H4 (cell line): ENCODE measurements around the gene PTPRN2. TPM values are rescaled to one million over a fixed set of nuclear protein-coding genes. Genes with fewer than 3 reads are reported as not detected.

Experiments
- DNase-seq: peaks from one replicate; pipeline ENCODE4 v3.0.0-alpha.2; 2015; ENCODE audit warnings: low spot score
- total RNA-seq: library from RNA; depleted of rRNA; stranded (reverse); fragments of >200 nt; shearing (Covaris generic); gene quantifications from 2 replicates; pipeline ENCODE4 v1.2.3, GENCODE V29; 2014

Gene PTPRN2
- total RNA-seq, 1 experiment from 2014 or later, result 0.97 TPM

DNA sequence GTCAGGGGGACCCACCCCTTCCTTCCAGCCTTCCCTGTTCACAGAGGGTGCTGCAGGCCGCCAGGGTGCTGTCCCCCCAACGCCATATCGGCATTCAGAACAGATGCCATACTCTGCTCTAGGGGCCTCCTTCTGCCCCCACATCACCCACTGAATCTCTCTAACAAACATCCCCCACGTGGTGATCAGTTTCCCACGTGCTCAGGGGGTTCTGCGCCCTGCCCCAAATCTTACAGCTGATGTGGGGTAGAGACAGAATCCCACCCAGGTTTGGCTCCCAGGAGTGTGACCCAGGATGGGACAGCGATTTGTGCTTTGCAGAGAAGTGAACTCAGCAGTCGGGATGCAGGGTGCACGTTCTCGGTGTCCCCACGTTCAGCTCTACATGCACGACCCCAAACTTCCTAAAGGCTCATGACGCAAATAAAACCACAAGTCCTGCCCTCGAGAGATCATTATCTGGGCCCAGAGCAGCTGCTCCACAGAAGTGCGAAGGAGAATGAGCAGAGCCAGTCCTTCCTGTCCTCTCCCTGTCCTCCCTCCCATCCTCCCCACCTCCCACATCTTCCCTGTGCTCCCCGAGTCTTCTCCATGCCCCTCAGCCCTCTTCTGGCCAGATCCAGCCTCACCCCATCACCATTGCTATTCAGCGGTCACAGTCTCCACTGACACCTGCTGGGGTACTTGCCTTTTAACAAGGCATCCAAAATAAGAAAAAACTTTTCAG, 827.5 kb downstream of the PTPRN2 start:
- no peak for DNase-seq

DNA sequence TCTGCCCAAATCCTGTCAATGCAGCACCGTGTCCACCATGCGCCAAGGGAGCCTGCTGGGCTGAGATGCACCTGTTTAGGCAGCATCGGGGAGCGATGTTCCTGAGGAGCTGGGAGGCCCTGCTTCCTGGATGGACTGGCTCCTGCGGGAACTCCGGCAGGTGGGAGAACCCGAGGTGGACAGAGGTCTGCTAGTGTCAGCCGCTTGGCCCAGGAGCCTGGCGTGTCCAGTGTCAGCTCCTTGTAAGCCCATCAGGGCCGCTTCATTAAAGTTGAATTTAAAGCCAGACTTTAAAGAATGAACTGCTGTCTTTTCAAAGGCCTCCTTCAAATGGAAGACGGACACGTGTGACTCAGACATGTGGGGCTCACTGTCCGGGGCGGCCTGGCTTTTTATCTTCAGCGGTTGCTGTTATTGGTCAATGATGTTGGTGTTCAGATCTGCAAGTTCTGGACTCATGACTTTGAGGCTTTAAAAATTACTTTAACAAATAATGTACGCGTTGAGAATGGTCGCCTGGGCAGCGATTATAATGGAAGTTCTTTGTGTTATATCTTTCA, 828.3 kb downstream of the PTPRN2 start:
- DNase-seq, result no peak

- DNase-seq, result no peak
Measured at GRCh38 chr7:157758468-157759245, 829.0 kb downstream of the PTPRN2 start.

GRCh38 chr7:157757776-157758467, 829.7 kb downstream of the PTPRN2 start:
- no peak for DNase-seq

DNA sequence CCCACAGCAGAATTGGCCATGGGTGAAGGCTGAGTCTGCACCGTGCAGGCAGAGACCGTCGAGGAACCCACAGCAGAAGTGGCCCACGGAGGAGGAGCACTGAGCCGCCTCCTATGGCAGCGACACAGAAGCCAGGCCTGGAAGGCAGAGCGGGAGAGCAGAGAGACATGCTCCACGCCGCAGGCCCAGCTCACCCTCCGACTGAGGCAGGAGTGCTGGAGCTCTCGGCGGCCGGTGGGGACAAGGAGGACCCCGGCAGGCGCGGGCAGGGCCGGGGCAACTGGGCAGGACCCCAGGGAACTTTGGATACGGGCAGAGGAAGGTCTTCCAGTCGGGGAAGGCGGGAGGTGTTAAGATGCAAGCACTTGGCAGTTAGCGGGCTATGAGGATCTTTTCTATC, 830.4 kb downstream of the PTPRN2 start:
- DNase-seq, result no peak

- DNase-seq, result no peak
Measured at GRCh38 chr7:157755741-157756140, 831.9 kb downstream of the PTPRN2 start.

DNA sequence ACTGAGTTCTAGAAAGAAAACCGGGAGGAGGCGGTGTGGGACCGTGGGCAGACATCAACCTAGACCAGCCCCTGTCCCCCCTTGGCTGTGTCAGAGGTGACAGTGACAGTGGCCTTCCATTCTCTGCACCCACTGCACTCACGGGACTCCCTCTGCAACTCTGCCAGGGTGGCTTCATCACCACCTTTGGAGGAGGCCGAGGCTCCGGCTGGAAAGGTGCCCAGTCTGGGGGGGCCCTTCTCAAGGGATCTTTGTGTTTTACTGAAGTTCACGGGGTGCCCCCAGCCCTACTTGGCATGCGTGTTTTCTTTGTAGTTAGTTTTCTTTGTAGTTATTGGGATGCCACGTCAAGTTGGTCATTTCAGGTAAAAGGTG, 833.2 kb downstream of the PTPRN2 start:
- DNase-seq, result no peak

DNA sequence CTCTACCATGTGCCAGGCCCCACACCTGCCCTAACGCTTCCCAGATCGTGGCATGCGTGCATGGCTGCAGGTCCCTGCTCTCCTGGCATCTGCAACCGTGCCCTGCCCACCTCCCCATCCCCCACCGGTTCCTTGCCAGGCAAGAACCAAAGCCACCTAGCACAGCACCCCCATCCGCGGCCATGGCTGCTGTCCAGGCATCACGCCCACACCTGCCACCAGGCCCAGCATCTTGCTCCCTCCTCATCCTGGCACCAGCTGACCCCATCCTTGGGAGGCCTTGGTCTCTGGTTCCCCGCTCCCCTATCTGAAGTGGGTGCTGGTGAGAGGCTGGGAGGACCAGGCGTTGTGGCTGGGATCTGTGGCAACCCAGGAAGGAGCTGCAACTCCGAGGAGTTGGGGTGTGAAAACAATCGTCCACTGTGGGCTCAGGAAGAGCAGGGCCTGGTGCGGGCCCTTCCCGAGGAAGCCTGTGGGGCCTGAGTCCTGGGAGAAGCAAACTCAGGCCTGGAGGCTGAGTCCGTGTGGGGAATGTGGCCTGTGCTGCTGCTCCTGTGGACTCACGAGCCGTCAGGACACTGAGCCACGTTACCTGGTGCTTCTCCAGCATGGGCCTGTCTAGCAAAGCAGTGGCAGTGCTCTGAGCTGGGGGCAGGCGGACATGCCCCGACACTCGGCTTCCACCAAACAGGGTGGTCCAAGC, 833.8 kb downstream of the PTPRN2 start:
- no peak for DNase-seq

GRCh38 chr7:157752832-157753291, 834.8 kb downstream of the PTPRN2 start:
- no peak for DNase-seq

- DNase-seq, result no peak
Measured at GRCh38 chr7:157751951-157752673, 835.5 kb downstream of the PTPRN2 start.

DNA sequence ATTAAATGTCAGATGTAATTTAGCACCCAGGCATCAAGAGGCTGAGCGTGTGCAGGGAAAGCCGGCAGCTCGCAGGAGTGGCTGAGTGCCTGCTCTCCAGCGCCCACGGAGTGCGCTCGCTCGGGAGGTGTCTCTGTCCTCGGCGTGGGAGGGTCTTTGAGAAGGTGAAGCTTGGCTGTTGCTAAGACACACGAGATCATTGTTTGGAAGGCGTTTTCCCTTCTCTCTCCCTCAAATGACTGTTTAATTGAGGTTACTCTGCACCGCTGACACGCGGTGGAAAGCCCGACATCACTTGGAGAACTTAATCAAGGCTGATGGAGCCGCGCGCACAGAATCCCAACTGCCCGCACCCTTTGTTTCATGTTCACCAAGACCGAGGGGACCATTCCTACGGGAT, 836.2 kb downstream of the PTPRN2 start:
- no peak for DNase-seq

DNA sequence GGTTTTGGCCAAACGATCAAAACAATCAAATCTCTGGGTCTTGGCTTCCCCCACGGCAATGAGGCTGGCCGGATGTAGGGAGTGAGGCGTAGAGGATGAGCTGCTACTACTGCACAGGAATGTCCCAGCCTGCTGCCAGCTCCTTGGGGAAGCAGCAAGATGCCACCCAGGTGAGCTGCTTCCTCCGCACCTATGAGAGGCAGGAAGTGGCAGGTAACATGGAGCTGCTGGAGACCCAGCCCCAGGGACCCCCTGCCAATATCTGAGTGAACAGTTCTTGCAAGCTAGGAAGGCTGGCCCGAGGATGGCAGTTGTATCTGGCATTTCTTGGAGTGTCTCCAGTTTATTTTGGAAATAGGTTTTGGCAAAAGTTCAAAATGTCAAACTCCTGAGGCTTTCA, 837.3 kb downstream of the PTPRN2 start:
- no peak for DNase-seq

- no peak for DNase-seq
Measured at GRCh38 chr7:157745721-157746709, 841.6 kb downstream of the PTPRN2 start.

DNA sequence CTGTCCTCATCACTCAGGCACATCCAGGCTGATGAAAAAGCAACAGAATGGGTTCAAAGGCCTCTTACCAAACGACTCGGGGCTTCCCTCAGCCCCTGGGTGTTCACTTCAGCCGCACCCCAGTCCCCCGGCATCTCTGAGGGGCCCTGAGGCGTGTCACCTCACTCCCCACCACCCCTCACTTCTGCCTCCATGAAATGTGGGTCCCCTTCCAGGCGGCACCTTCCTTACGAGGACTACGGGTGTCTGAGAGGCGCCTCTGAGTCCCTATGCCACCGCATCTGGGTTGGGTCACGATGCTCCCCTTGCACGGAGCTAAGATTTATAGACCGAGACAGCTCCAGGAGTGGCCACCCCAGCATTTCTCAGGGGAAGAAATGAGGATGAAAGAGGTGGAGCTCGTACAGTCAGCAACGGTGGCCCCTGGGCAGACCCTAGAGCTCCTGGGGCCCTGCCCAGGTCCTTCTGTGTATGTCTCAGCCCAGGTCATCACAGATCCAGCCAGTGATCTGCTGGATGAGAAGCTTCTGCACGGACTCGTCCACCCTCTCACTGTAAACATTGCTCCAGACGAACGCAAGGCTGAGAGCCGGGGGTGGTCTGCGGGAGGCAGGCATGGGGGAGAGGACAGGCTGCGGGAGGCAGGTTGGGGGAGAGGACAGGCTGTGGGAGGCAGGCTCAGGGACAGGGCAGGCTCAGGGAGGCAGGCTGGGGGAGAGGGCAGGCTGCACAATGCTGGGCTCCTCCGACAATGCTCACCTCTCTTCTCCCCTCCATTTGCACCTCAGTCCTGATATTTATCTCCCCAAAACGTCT, 842.6 kb downstream of the PTPRN2 start:
- no peak for DNase-seq

- DNase-seq, result no peak
Measured at GRCh38 chr7:157743781-157744525, 843.7 kb downstream of the PTPRN2 start.

GRCh38 chr7:157740251-157740798, 847.3 kb downstream of the PTPRN2 start:
- DNase-seq, result no peak

DNA sequence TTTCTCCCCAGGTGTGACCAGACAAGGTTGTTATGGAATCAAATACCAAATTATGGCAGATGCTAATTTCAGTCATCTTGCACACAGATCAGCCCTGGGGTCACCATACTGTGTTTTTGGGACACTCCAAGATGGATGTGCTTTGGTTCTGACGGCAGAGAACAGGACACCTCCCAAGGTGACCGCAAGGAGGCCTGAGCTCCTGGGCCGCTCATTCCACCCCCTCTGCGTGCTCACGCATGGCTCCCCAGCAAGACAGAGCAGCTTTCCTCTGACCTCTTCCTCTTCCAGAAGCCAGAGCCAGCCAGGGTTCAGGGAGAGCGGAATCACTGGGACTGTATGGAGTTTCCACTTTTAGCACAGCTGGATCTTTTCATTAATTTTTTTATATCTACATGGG, 848.0 kb downstream of the PTPRN2 start:
- DNase-seq, result no peak

GRCh38 chr7:157739031-157739430, 848.6 kb downstream of the PTPRN2 start:
- DNase-seq, result no peak
